Stimulated activated memory B cell treated with anti-CD40 and anti-IgM and Interleukin-4, amounts not matched to agents 10 μg/mL and 1 μg/mL and 100 μg/mL, for 72 hours (primary cell): Measurements from ENCODE around the gene CELSR1.

Experiments
- ATAC-seq: fragments of 150-1000 bp; cut with Tn5 transposase; 2 replicates; pipeline ENCODE4 v1.10.0; 2021
- H3K27ac Mint-ChIP-seq: one replicate; pipeline ENCODE4 v1.8.0; 2022; ENCODE audit warnings: mild to moderate bottlenecking, mixed read lengths
- H3K27me3 Mint-ChIP-seq: one replicate; pipeline ENCODE4 v1.8.0; 2022; ENCODE audit warnings: mixed read lengths
- H3K36me3 Mint-ChIP-seq: one replicate; pipeline ENCODE4 v1.8.0; 2022; ENCODE audit warnings: mixed read lengths
- H3K4me1 Mint-ChIP-seq: one replicate; pipeline ENCODE4 v1.8.0; 2022; ENCODE audit warnings: mixed read lengths
- H3K4me3 Mint-ChIP-seq: one replicate; pipeline ENCODE4 v1.8.0; 2022; ENCODE audit warnings: mild to moderate bottlenecking, moderate library complexity, mixed read lengths
- H3K9me3 Mint-ChIP-seq: one replicate; pipeline ENCODE4 v1.8.0; 2022; ENCODE audit warnings: mixed read lengths

CELSR1 gene, protein sequence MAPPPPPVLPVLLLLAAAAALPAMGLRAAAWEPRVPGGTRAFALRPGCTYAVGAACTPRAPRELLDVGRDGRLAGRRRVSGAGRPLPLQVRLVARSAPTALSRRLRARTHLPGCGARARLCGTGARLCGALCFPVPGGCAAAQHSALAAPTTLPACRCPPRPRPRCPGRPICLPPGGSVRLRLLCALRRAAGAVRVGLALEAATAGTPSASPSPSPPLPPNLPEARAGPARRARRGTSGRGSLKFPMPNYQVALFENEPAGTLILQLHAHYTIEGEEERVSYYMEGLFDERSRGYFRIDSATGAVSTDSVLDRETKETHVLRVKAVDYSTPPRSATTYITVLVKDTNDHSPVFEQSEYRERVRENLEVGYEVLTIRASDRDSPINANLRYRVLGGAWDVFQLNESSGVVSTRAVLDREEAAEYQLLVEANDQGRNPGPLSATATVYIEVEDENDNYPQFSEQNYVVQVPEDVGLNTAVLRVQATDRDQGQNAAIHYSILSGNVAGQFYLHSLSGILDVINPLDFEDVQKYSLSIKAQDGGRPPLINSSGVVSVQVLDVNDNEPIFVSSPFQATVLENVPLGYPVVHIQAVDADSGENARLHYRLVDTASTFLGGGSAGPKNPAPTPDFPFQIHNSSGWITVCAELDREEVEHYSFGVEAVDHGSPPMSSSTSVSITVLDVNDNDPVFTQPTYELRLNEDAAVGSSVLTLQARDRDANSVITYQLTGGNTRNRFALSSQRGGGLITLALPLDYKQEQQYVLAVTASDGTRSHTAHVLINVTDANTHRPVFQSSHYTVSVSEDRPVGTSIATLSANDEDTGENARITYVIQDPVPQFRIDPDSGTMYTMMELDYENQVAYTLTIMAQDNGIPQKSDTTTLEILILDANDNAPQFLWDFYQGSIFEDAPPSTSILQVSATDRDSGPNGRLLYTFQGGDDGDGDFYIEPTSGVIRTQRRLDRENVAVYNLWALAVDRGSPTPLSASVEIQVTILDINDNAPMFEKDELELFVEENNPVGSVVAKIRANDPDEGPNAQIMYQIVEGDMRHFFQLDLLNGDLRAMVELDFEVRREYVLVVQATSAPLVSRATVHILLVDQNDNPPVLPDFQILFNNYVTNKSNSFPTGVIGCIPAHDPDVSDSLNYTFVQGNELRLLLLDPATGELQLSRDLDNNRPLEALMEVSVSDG (N-terminal part only)

DNA sequence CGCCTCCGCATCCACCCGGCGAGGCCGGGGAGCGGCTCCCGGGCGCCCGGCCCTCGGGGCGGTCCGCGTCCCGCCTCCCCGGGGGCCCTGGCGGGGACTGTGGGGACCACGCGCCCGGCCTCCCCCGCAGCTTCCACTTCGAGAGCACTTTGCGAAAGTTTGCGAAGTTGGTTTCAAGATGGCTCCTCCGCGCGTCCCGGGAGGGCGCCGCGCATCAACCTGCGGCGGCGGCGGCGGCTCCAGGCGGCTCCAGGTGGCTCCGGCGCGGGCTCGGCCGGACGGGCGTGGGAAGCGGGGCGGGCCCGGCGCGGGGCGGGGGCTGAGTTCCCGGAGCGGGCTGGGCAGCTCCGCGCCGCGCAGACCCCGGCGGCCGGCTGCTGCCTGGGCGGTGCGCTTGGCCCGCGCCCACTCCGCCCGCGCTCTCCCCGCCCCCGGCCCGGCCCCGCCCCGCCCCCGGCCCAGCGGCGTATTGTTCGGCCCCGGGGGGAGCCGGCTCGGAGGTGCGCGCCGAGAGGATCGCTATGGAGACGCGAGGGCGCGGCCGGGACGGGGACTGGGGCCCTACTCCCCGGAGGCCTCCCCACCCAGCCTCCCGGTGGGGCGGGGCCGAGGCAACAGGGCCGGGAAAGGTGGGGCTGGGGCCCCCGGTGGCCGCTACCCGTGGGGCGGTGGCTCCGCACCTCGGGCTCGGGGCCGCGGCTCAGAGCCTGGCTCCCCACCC lies at the start of gene CELSR1:
CELSR1 (minus strand) TSS at position 396 of the 721 bp plus-strand sequence. CDS start 450 bp downstream, outside the sequence.
- Mint-ChIP-seq H3K4me3 (peak within 1 kb of the TSS; percentile 65), H3K36me3 (no peaks in the 10 kb centered on the region), H3K4me1 (peaks cover 19% of the 10 kb centered on the region), H3K9me3 (no peaks in the 10 kb centered on the region), H3K27ac (no peak within 1 kb of the TSS), H3K27me3 (peaks cover 41% of the 10 kb centered on the region)
- peak; percentile 41 for ATAC-seq

DNA sequence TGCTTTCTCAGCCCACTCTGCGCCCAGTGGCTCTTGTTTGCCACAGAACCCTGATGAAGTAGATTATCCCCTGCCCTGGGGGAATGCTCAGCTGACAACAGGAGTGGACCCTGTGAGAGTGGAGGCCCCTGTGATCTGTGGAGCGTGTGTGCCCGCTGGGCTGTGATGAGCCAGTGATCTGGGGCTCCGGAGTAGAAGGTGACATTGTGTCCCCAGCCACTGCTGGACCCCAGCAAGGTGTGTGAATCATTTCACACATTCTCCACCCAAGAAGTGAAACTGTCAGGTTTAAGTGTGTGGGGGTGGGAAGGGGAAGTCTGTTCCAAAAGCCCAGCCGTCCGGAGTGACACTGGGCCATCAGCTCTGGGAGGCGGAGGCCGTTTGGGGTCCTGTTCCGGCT lies 49.6 kb upstream of the CELSR1 start:
- H3K36me3 Mint-ChIP-seq, result no peaks in the 10 kb centered on the region
- H3K27me3 Mint-ChIP-seq, result no peaks in the 10 kb centered on the region
- H3K27ac Mint-ChIP-seq, result peak overlapping the region; percentile 96
- ATAC-seq, result peak; percentile 82
- H3K4me1 Mint-ChIP-seq, result peaks cover 90% of the 10 kb centered on the region
- no peaks in the 10 kb centered on the region for H3K9me3 Mint-ChIP-seq
- peak overlapping the region; percentile 79 for H3K4me3 Mint-ChIP-seq

- Mint-ChIP-seq H3K4me1 (peaks cover 91% of the 10 kb centered on the region), H3K27ac (peak overlapping the region; percentile 96), H3K4me3 (peak overlapping the region; percentile 79)
Observed at GRCh38 chr22:46586531-46587011, 49.2 kb upstream of the CELSR1 start.

DNA sequence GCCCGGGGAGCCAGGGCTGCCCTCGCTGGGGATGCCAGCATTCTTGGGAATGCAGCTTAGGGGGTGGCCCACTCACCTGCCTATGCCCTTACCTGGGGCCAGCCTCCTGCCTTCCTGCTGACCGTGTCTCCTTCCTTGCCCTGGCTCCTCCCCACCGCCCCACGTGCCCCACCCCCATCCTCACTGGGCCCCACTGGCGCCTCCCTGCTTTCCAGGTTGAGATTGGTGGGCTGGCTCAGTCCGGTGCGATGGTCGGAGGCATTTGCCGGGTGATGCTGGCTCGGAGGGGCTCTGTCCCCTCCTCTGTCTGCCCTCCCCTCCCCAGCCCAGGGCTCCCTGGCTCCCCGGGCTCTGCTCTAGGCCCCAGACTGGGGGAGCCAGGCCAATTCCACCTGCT lies 48.7 kb upstream of the CELSR1 start:
- Mint-ChIP-seq H3K4me1 (peaks cover 92% of the 10 kb centered on the region), H3K9me3 (no peaks in the 10 kb centered on the region), H3K27ac (peak overlapping the region; percentile 96)

More at GRCh38 chr22:46586531-46587011, 49.2 kb upstream of the CELSR1 start:
- no peak for ATAC-seq
- H3K36me3 Mint-ChIP-seq, result no peaks in the 10 kb centered on the region
- no peaks in the 10 kb centered on the region for H3K27me3 Mint-ChIP-seq
- H3K9me3 Mint-ChIP-seq, result no peaks in the 10 kb centered on the region

DNA sequence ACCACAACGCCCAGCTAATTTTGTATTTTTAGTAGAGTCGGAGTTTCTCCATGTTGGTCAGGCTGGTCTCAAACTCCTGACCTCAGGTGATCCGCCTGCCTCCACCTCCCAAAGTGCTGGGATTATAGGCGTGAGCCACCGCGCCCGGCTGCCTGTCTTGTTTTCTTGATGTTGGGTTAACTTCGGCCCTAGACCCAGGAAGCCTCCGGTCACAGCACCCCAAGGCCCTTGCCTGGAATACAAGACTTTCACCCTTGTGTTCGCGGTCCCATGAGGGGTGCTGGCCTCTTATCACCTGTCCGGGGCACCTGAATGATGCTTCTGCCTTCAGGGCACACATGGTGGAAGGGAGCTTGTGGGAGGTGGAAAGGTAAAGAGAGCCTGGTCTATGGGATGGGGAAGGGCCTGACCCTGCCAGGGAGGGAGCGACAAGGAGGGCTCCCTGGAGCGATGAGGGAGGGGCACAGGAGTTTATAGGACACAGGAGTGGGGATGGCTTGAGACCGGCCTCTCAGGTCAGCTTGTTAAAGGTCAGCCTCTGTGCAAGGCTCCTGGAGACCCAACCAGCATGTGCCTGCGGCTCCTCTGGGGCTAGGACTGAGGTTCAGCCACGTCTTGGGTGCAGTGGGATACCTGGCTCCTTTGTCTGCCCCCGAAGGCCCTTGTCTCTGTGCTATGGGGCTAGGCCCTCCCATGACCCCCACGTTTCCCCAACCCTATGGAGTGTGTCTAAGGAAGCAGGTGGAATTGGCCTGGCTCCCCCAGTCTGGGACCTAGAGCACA lies 48.1 kb upstream of the CELSR1 start:
- H3K36me3 Mint-ChIP-seq, result no peaks in the 10 kb centered on the region
- H3K4me1 Mint-ChIP-seq, result peaks cover 91% of the 10 kb centered on the region
- peak overlapping the region; percentile 22 for H3K4me3 Mint-ChIP-seq

More for the DNA sequence above, 48.7 kb upstream of the CELSR1 start:
- no peaks in the 10 kb centered on the region for H3K27me3 Mint-ChIP-seq
- H3K4me3 Mint-ChIP-seq, result no peak overlapping the region
- no peak for ATAC-seq
- H3K36me3 Mint-ChIP-seq, result no peaks in the 10 kb centered on the region

GRCh38 chr22:46584081-46584921 lies 46.9 kb upstream of the CELSR1 start:
- no peaks in the 10 kb centered on the region for H3K9me3 Mint-ChIP-seq
- no peaks in the 10 kb centered on the region for H3K27me3 Mint-ChIP-seq
- ATAC-seq, result no peak
- no peak overlapping the region for H3K4me3 Mint-ChIP-seq
- peaks cover 91% of the 10 kb centered on the region for H3K4me1 Mint-ChIP-seq
- H3K36me3 Mint-ChIP-seq, result no peaks in the 10 kb centered on the region
- H3K27ac Mint-ChIP-seq, result peak overlapping the region; percentile 62

More for the DNA sequence above, 48.1 kb upstream of the CELSR1 start:
- Mint-ChIP-seq H3K9me3 (no peaks in the 10 kb centered on the region), H3K27ac (peak overlapping the region; percentile 62), H3K27me3 (no peaks in the 10 kb centered on the region)
- ATAC-seq, result no peak

- no peaks in the 10 kb centered on the region for H3K9me3 Mint-ChIP-seq
- ATAC-seq, result no peak
- no peak overlapping the region for H3K4me3 Mint-ChIP-seq
- H3K4me1 Mint-ChIP-seq, result peaks cover 91% of the 10 kb centered on the region
- H3K27ac Mint-ChIP-seq, result peak overlapping the region; percentile 62
- no peaks in the 10 kb centered on the region for H3K27me3 Mint-ChIP-seq
- H3K36me3 Mint-ChIP-seq, result no peaks in the 10 kb centered on the region
Observed at GRCh38 chr22:46583571-46583970, 46.2 kb upstream of the CELSR1 start.

DNA sequence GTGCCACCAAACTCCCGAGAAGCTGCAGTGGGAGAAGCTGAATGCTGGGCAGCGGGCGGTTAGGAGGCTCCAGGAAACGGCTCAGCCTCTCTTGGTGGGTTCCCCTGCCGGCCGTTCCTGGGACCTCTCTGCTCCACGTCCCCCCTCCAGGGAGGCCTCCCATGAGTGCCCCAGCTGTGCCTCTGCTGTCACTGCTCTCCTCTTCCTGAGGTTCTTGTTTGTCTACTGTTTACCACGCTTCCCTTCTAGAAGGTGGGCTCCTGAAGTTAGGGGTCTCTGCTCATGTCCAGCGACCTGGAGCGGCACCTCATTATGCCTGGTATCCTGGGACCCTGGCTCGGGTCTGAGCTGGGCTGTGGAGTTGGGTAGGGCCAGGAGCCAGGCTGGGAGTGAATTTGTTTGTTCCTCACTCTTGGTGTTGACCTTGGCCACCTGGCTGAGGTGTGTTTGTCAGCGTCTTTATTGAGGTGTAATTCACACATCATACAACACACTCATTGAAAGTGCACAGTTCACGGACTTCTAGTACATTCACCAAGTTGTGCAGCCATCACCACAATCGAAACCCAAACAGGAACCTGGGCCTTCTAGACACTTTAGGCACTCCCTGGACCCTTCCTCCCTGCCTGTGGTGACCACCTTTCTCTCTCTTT lies 45.0 kb upstream of the CELSR1 start:
- H3K4me3 Mint-ChIP-seq, result no peak overlapping the region

DNA sequence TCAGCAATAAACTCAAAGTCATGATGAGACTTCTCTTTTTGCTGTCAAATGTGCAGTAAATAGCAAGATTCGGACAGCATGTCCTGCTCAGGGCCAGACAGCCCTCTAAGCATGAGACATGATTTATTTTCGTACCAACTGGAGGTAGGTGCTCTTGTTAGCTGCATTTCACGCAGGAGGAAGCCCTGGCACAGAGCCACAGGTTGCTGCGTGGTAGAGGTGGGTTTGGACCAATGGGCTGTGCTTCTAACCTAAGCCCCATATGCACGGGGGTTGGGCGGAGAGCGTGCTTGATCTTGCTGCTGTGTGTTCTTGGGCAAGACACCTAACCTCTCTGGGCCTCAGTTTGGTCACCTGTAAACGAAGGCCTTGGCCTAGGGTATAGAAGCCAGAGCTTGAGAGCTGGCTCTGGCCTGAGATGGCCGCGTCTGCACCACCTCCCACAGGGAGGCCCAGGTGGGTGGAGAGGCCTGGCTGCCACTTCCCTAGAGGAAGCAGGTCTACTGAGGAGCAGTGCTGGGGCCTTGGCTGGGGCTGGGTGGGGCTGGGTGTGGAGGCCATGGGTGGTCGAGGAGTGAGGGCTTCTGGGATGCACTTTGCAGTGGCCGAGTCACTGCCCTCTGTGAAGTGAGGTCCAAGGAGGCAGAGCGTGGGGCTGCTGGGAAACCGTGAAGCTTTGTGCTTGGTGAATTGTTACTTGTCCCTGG lies 44.3 kb upstream of the CELSR1 start:
- no peaks in the 10 kb centered on the region for H3K9me3 Mint-ChIP-seq
- peak overlapping the region; percentile 63 for H3K27ac Mint-ChIP-seq
- H3K4me1 Mint-ChIP-seq, result peaks cover 84% of the 10 kb centered on the region
- no peak for ATAC-seq
- no peaks in the 10 kb centered on the region for H3K27me3 Mint-ChIP-seq
- peak overlapping the region; percentile 52 for H3K4me3 Mint-ChIP-seq
- H3K36me3 Mint-ChIP-seq, result no peaks in the 10 kb centered on the region

More for the DNA sequence above, 45.0 kb upstream of the CELSR1 start:
- ATAC-seq, result no peak
- Mint-ChIP-seq H3K4me1 (peaks cover 91% of the 10 kb centered on the region), H3K27me3 (no peaks in the 10 kb centered on the region), H3K9me3 (no peaks in the 10 kb centered on the region), H3K36me3 (no peaks in the 10 kb centered on the region), H3K27ac (peak overlapping the region; percentile 62)

- Mint-ChIP-seq H3K4me3 (peak overlapping the region; percentile 52), H3K27ac (peak overlapping the region; percentile 63), H3K4me1 (peaks cover 81% of the 10 kb centered on the region), H3K9me3 (no peaks in the 10 kb centered on the region), H3K36me3 (no peaks in the 10 kb centered on the region), H3K27me3 (no peaks in the 10 kb centered on the region)
- no peak for ATAC-seq
Observed at GRCh38 chr22:46580940-46581537, 43.6 kb upstream of the CELSR1 start.

DNA sequence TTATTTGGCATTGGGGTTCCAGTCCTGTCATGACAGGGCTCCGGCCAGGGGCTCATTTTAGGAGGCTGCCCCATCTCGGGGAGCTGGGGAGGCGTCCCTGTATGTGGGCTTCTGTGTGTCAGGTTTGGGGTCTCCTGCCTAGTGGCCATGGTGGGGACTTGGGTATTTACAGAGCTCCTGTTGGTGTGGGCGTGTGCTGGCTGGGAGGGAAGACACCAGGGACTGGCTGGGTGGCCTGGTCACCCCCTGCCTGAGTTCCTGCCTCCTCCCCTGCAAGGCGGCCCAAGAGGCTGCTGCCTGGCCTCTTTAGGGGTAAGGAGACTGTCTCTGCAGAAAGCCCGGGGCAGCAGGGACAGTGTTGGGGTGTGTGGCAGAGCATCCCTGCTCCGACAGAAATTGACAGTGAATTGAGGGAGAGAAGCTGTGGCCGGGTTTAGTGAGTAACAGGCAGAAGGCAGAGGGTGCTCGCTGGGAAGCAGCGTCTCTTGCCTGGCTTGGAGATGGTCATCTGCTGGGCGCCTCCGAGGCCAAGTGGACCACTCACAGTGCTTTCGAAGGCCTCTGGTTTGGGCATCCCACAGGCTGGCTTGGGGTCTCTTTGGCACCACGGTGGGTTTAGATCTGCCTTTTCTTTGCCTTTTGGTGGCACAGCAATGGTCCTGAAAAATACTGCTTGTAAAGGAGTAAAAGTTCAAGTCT lies 42.5 kb upstream of the CELSR1 start:
- no peaks in the 10 kb centered on the region for H3K27me3 Mint-ChIP-seq
- no peak overlapping the region for H3K4me3 Mint-ChIP-seq
- no peaks in the 10 kb centered on the region for H3K36me3 Mint-ChIP-seq
- H3K9me3 Mint-ChIP-seq, result no peaks in the 10 kb centered on the region
- ATAC-seq, result no peak
- H3K27ac Mint-ChIP-seq, result peak overlapping the region; percentile 14
- H3K4me1 Mint-ChIP-seq, result peaks cover 84% of the 10 kb centered on the region
